GM12873 (cell line): ENCODE measurements around the gene DRGX.

Experiments used
- TF ChIP-seq, protein P1 (sequence below): IDR thresholded peaks from 2 replicates; pipeline ENCODE4 v1.5.1; 2012; ENCODE audit warnings: low read depth, mild to moderate bottlenecking, moderate library complexity, low read length, control low read depth; ENCODE audit not compliant: insufficient read depth; ENCODE audit errors: missing control alignments

Gene DRGX

GRCh38 chr10:49429458-49429857 lies 33.6 kb upstream of the DRGX start:
- TF ChIP-seq, protein P1, sequence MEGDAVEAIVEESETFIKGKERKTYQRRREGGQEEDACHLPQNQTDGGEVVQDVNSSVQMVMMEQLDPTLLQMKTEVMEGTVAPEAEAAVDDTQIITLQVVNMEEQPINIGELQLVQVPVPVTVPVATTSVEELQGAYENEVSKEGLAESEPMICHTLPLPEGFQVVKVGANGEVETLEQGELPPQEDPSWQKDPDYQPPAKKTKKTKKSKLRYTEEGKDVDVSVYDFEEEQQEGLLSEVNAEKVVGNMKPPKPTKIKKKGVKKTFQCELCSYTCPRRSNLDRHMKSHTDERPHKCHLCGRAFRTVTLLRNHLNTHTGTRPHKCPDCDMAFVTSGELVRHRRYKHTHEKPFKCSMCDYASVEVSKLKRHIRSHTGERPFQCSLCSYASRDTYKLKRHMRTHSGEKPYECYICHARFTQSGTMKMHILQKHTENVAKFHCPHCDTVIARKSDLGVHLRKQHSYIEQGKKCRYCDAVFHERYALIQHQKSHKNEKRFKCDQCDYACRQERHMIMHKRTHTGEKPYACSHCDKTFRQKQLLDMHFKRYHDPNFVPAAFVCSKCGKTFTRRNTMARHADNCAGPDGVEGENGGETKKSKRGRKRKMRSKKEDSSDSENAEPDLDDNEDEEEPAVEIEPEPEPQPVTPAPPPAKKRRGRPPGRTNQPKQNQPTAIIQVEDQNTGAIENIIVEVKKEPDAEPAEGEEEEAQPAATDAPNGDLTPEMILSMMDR: no peak

DNA sequence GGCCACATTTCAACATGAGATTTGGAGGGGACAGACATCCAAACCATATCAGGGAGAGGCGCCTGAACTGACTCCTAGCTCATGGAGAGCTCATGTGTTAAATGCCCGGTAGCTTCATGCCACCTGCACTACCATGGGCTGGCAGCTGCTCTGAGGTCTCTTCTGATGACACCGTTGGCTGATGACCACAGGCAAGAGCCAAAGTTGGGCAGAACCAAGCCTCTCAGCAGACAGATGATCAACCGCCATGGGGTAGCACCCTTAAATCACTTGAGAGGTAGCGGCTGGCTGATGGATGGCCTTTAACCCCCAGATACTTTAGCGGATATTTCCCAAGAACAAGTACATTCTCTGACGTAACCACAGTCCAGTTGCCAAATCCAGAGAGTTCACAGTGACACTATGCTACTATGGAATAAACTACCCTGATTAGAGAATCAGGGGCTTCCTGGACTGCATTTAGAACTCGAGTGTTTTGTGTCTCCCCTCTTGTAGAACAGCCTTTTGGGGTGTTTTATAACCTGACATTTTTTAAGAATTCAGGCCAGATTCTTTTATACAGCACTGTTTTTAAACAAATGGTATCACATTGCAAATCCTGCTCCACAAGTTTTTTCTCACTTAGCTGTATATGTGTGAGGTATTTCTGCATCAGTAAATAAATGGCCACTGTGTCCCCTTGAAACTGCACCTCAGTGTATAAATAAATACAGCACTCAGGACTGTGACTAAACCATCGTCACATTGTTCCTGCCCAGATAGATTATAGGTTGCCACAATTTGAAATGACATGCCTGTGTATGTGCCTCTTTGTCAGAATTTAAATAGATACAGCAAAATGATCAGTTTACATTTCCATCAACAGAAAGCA lies 30.8 kb upstream of the DRGX start:
- TF ChIP-seq, protein P1: no peak

GRCh38 chr10:49419005-49419404 lies 23.1 kb upstream of the DRGX start:
- TF ChIP-seq, protein P1: no peak

DNA sequence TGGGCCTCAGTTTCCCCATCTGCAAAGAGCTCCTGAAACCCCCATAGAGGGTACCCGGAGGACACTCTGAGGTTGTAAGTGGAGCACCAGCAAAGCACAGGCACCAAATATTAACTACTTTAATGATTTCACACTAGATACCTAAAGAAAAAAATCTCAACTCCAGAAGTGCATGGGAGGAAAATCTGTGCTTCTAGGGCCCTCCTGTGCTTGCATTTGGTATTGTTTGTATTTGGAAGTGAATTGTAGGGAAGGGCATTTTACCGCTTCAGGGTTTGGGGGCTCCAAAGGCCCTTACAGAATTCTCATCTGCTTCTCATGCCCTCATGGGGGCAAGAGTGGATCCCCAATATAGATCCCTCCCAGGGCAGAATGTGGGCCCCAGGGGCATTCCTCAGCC lies 22.4 kb upstream of the DRGX start:
- TF ChIP-seq, protein P1: no peak

- TF ChIP-seq, protein P1: no peak
Measured at GRCh38 chr10:49418053-49418326, 22.1 kb upstream of the DRGX start.

DNA sequence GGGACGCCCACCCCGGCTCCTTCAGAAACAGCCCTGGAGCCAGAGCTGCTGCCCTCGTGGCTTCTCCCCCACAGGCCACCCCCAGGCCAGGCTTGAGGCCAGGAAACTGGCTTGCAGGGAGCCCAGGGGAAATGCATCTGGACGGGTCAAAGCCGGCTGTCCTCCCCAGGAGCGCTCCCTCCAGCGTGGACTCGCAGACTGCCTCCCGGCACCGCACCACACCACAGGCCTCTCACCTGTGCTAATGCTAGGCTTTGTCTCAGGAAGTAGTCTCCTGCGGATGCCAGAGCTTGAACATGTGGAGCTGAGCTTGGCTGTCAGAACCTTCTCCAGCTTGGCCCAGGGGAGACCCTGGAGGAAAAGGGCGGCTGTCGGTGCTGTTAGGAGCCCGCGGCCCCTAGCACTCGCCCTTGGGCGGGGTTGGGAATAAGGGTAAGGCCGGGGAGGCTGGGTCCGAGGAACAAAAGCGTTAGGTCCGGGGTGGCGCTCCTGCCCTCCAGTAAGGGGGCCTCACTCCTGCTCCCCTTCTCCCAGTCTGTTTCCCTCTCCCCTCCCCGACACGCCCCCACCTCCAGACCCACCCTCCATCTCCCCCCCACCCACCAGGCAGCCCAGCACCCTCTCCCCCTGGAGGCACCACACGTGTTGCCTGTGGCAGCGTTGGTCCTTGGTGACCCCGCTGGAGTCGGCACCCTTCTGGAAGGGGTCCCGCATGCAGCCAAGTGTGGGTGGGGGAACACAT lies 21.6 kb upstream of the DRGX start:
- TF ChIP-seq, protein P1: no peak

GRCh38 chr10:49415846-49416245 lies 20.0 kb upstream of the DRGX start:
- TF ChIP-seq, protein P1: no peak
